ENCODE results near the gene USP31. TPM values are rescaled to one million over a fixed set of nuclear protein-coding genes. Genes with fewer than 3 reads are reported as not detected.

USP31 gene
- total RNA-seq, 2 experiments from 2014 or later = 1.6 to 1.7 TPM

GRCh38 chr16:23085949-23086348 is 63.3 kb downstream of the USP31 start:
- Histone ChIP-seq H3K4me1 (ENCODE audit: insufficient read depth, low read length) (no peaks in the 10 kb centered on the region), H3K27me3 (ENCODE audit: control insufficient read depth in 1 of 2, insufficient read depth in 2 of 2, low read length in 2 of 2) (no peaks in the 10 kb centered on the region), H3K4me3 (ENCODE audit: low read length) (no peak overlapping the region), H3K9me3 (ENCODE audit: control insufficient read depth in 1 of 2, insufficient read depth in 1 of 2, low read length in 2 of 2) (no peaks in the 10 kb centered on the region), H3K27ac (ENCODE audit: low read depth in 1 of 2, low read length in 2 of 2) (no peak overlapping the region), H3K36me3 (ENCODE audit: insufficient read depth, low read length) (peaks cover 2% of the 10 kb centered on the region)
- TF ChIP-seq, protein P1, sequence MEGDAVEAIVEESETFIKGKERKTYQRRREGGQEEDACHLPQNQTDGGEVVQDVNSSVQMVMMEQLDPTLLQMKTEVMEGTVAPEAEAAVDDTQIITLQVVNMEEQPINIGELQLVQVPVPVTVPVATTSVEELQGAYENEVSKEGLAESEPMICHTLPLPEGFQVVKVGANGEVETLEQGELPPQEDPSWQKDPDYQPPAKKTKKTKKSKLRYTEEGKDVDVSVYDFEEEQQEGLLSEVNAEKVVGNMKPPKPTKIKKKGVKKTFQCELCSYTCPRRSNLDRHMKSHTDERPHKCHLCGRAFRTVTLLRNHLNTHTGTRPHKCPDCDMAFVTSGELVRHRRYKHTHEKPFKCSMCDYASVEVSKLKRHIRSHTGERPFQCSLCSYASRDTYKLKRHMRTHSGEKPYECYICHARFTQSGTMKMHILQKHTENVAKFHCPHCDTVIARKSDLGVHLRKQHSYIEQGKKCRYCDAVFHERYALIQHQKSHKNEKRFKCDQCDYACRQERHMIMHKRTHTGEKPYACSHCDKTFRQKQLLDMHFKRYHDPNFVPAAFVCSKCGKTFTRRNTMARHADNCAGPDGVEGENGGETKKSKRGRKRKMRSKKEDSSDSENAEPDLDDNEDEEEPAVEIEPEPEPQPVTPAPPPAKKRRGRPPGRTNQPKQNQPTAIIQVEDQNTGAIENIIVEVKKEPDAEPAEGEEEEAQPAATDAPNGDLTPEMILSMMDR (IDR thresholded peaks at IDR 0.05) = no peak
- H3K9me3 Mint-ChIP-seq = no peaks in the 10 kb centered on the region
- H3K27ac Mint-ChIP-seq = no peak overlapping the region
- intact Hi-C loops (cut with DNase I, micrococcal nuclease) = no loop called here
- no peaks in the 10 kb centered on the region for H3K4me1 Mint-ChIP-seq (ENCODE audit: low read depth)
- ATAC-seq (ENCODE audit: poor library complexity) = no peak
- H3K36me3 Mint-ChIP-seq (ENCODE audit: low read depth) = peaks cover 51% of the 10 kb centered on the region
- no peak for DNase-seq
- POLR2A ChIA-PET = no interaction called here
- no peak overlapping the region for H3K4me3 Mint-ChIP-seq
- CTCF ChIA-PET = no interaction called here
- no peaks in the 10 kb centered on the region for H3K27me3 Mint-ChIP-seq

DNA sequence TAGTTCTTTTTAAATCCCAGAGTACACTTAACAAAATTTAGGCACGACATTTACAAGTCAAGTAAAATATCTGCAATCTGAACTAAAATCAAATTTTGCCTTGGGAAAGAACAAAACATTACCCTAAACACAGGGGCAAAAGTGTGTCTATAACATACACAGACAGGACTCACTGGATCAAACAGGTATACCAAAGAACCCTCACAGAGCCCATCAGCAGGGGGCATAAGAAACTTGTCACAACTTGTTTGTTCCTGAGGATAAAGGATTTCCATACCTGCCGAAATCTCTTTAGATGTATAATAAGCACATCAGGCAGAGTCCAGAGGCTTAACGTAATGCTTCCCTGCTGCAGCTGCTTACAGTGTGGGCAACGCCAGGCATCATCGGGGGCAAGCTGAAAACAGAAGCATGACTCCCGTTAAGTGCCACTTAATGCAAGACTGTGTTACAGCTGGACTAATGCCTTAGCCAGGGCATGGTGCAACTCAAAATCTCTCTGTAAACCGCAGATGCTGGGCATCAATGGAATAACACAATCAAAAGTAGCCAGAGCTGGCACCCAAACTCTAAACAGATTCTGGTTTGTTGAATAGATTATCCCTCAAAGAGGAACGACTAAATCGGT is 67.0 kb downstream of the USP31 start:
- TF ChIP-seq, protein P1 (IDR thresholded peaks at IDR 0.05) = no peak
- no peak for DNase-seq
- ChIA-PET POLR2A (no interaction called here), CTCF (no interaction called here)
- no peak overlapping the region for H3K4me3 ChIP-seq (ENCODE audit: low read length)
- no peak for ATAC-seq (ENCODE audit: poor library complexity)
- no peak overlapping the region for H3K4me3 Mint-ChIP-seq
- intact Hi-C loops (cut with DNase I, micrococcal nuclease) = no loop called here
- H3K36me3 ChIP-seq (ENCODE audit: insufficient read depth, low read length) = no peaks in the 10 kb centered on the region
- H3K27ac Mint-ChIP-seq = no peak overlapping the region
- H3K4me1 ChIP-seq (ENCODE audit: insufficient read depth, low read length) = no peaks in the 10 kb centered on the region
- H3K4me1 Mint-ChIP-seq (ENCODE audit: low read depth) = no peaks in the 10 kb centered on the region
- H3K36me3 Mint-ChIP-seq (ENCODE audit: low read depth) = peaks cover 47% of the 10 kb centered on the region
- H3K27me3 Mint-ChIP-seq = no peaks in the 10 kb centered on the region
- H3K9me3 Mint-ChIP-seq = no peaks in the 10 kb centered on the region
- no peak overlapping the region for H3K27ac ChIP-seq (ENCODE audit: low read depth in 1 of 2, low read length in 2 of 2)
- H3K27me3 ChIP-seq (ENCODE audit: control insufficient read depth in 1 of 2, insufficient read depth in 2 of 2, low read length in 2 of 2) = no peaks in the 10 kb centered on the region
- H3K9me3 ChIP-seq (ENCODE audit: control insufficient read depth in 1 of 2, insufficient read depth in 1 of 2, low read length in 2 of 2) = no peaks in the 10 kb centered on the region

DNA sequence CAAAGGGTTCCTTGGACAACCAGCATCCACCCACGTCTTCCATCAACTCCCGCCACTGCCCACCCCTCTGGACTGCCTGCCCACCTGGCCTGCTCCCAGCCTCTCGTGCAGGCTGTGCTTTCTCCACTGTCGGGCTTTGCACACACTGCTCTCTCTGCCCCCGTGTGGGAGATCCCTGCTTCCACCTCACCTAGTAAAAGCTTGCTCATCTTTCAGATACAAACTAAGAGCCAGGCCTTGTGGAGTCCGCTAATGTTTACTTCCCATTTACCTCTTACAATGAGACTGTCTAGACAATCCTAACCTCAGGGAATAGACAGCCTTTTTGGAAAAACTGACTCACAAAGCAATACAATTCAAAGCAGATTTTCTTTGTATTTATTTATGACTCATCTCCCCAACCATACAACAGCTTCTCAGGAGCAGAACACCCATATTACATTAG is 67.6 kb downstream of the USP31 start:
- no peaks in the 10 kb centered on the region for H3K4me1 ChIP-seq (ENCODE audit: insufficient read depth, low read length)
- ChIA-PET POLR2A (no interaction called here), CTCF (no interaction called here)
- TF ChIP-seq, protein P1 (IDR thresholded peaks at IDR 0.05) = no peak
- no peaks in the 10 kb centered on the region for H3K27me3 ChIP-seq (ENCODE audit: control insufficient read depth in 1 of 2, insufficient read depth in 2 of 2, low read length in 2 of 2)
- H3K36me3 ChIP-seq (ENCODE audit: insufficient read depth, low read length) = no peaks in the 10 kb centered on the region
- H3K4me3 ChIP-seq (ENCODE audit: low read length) = no peak overlapping the region
- Mint-ChIP-seq H3K27me3 (no peaks in the 10 kb centered on the region), H3K27ac (no peak overlapping the region), H3K9me3 (no peaks in the 10 kb centered on the region), H3K4me1 (ENCODE audit: low read depth) (no peaks in the 10 kb centered on the region), H3K4me3 (no peak overlapping the region), H3K36me3 (ENCODE audit: low read depth) (peaks cover 49% of the 10 kb centered on the region)
- ATAC-seq (ENCODE audit: poor library complexity) = no peak
- no peak overlapping the region for H3K27ac ChIP-seq (ENCODE audit: low read depth in 1 of 2, low read length in 2 of 2)
- no peak for DNase-seq
- intact Hi-C loops (cut with DNase I, micrococcal nuclease) = no loop called here
- H3K9me3 ChIP-seq (ENCODE audit: control insufficient read depth in 1 of 2, insufficient read depth in 1 of 2, low read length in 2 of 2) = no peaks in the 10 kb centered on the region

All from CD4-positive, alpha-beta T cell (primary cell).